Lower leg skin (tissue), 4 donors: Measurements from ENCODE around the gene DGKA. TPM values are rescaled to one million over a fixed set of nuclear protein-coding genes. Genes with fewer than 3 reads are reported as not detected.
A peak's percentile ranks its signal among the peaks of the same experiment; 100 is the strongest.

Source experiments
- DNase-seq, 2 donors: peaks; one replicate each; pipeline ENCODE4 v3.0.0-alpha.2; 2019; ENCODE audit warnings: low spot score in 2 of 2
- H3K4me3 ChIP-seq: fragments of 200-600 bp; sonication (generic); 2 replicates; pipeline ENCODE4 v1.5.1; 2017; ENCODE audit warnings: mild to moderate bottlenecking, low read depth; ENCODE audit not compliant: poor library complexity, severe bottlenecking
- POLR2A ChIP-seq, 2 donors: fragments of 450-650 bp; IDR thresholded peaks; one replicate each; pipeline ENCODE4 v1.6.1; 2016 to 2017; ENCODE audit warnings: antibody characterized with exemption in 2 of 2, mild to moderate bottlenecking in 1 of 2, moderate library complexity in 1 of 2
- WGBS, 2 donors: methylation state at CpG; one replicate each; pipeline ENCODE4 v1.1.5; 2018; 5-methylcytosine and 5-hydroxymethylcytosine counted together
- intact Hi-C: fragments of 100-400 bp; cut with DNase I; formaldehyde crosslinking; loops from one replicate; pipeline ENCODE4 v1.15.0; 2023; ENCODE audit warnings: low total_unique reads
- total RNA-seq, 4 donors: library from RNA; depleted of rRNA; stranded (reverse); fragments of >200 nt; gene quantifications; one replicate each; pipeline ENCODE4 v1.1.0, GENCODE V29; 2016
- TF ChIP-seq, protein P1 (sequence below), 3 donors: fragments of 450-650 bp; IDR thresholded peaks; one replicate each; pipeline ENCODE4 v1.5.1; 2016; ENCODE audit warnings: antibody characterized with exemption in 3 of 3, mild to moderate bottlenecking in 3 of 3, moderate library complexity in 2 of 3

Gene DGKA
- total RNA-seq, 4 donors from 2014 or later = 139 to 354 (median 176) TPM

DNA sequence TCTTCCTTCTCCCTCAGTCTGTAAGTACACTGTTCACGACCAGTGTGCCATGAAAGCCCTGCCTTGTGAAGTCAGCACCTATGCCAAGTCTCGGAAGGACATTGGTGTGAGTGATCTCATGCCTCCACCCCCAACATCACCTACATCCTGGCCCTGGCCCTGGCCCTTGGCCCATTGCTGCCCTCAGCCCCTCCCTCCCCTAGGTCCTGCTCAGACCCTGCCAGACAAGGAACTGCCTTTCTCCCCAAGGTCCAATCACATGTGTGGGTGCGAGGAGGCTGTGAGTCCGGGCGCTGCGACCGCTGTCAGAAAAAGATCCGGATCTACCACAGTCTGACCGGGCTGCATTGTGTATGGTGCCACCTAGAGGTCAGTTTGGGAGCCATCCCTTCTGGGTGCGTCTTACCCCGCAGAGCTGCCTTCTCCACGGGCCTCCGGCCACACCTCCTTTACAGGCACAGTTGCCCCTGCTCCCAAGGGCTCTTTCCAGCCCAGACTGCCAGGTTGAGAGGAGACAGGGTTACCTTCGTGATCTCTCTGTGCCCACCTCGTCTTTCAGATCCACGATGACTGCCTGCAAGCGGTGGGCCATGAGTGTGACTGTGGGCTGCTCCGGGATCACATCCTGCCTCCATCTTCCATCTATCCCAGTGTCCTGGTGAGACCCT is 9.2 kb downstream of the DGKA start:
- intact Hi-C loops = loop anchor here (5.0 kb wide), 1 partner anchor 203 kb away; no protein-coding TSS in a partner anchor

DNA sequence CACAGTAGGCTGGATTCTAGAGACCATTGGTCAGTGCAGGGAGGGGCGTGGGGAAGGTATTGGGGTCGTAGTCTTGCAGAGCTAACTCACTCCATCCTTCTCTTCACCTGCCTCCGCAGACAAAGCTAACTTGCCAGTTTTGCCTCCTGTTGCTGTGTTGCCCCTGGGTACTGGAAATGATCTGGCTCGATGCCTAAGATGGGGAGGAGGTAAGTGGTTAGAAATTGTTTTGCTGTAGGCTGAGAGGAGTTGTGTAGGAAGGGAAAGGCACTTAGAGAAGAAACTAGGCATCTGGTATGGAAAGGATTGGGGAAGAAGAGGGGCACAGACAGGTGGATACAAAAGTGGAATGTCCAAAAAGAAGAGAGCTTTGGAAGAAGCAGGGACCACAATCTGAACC is 11.1 kb downstream of the DGKA start:
- TF ChIP-seq POLR2A (IDR thresholded peaks at IDR 0.05) = no peak
- TF ChIP-seq, protein P1, sequence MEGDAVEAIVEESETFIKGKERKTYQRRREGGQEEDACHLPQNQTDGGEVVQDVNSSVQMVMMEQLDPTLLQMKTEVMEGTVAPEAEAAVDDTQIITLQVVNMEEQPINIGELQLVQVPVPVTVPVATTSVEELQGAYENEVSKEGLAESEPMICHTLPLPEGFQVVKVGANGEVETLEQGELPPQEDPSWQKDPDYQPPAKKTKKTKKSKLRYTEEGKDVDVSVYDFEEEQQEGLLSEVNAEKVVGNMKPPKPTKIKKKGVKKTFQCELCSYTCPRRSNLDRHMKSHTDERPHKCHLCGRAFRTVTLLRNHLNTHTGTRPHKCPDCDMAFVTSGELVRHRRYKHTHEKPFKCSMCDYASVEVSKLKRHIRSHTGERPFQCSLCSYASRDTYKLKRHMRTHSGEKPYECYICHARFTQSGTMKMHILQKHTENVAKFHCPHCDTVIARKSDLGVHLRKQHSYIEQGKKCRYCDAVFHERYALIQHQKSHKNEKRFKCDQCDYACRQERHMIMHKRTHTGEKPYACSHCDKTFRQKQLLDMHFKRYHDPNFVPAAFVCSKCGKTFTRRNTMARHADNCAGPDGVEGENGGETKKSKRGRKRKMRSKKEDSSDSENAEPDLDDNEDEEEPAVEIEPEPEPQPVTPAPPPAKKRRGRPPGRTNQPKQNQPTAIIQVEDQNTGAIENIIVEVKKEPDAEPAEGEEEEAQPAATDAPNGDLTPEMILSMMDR (IDR thresholded peaks at IDR 0.05) = no peak
- intact Hi-C loops = loop anchor here (5.0 kb wide), 1 partner anchor 205 kb away; no protein-coding TSS in a partner anchor
- WGBS, 2 donors = 50 to 51% methylated on average over 4 of the region's 4 CpGs
- H3K4me3 ChIP-seq = no peak overlapping the region
- no peak for DNase-seq

More for the DNA sequence above, 9.2 kb downstream of the DGKA start:
- H3K4me3 ChIP-seq = no peak overlapping the region
- 15% methylated on average over 18 of the region's 18 CpGs for WGBS, 2 donors
- peak; percentile 85 to 97 for DNase-seq
- TF ChIP-seq, protein P1 (IDR thresholded peaks at IDR 0.05) = peak in 1 of 3 donors; percentile 84
- TF ChIP-seq POLR2A (IDR thresholded peaks at IDR 0.05) = no peak

DNA sequence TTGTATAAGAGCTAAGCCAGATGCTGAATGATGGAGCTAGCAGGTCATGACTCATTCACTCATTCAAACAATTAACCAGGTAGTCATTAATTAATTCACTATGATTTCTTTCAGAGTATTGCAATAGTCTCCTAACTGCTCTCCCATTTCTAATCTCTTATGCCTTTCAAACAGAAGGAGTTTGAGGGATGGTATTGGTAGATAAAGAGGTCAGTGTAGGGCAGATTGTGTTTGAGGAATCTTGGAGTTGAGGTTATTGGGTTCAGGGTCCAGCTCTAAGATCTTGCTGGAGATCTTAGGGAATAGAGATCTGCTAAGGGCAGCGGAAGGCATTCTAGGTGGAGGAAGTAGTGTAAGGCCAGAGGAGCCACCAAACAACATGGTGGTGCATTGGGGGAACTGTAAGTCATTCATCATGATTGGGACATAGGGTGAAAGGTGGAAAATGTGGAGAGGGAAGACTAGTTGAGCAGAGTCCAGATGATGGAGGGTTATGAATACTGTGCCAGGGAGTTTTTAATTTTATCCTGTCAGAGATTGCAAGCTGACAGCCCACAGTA is 11.7 kb downstream of the DGKA start:
- DNase-seq = no peak
- WGBS, 2 donors = 81 to 97% methylated on average over 1 of the region's 1 CpG
- no peak for TF ChIP-seq POLR2A (IDR thresholded peaks at IDR 0.05)
- TF ChIP-seq, protein P1 (IDR thresholded peaks at IDR 0.05) = no peak
- no peak overlapping the region for H3K4me3 ChIP-seq
- intact Hi-C loops = loop anchor here (5.0 kb wide), 1 partner anchor 205 kb away; no protein-coding TSS in a partner anchor

DNA sequence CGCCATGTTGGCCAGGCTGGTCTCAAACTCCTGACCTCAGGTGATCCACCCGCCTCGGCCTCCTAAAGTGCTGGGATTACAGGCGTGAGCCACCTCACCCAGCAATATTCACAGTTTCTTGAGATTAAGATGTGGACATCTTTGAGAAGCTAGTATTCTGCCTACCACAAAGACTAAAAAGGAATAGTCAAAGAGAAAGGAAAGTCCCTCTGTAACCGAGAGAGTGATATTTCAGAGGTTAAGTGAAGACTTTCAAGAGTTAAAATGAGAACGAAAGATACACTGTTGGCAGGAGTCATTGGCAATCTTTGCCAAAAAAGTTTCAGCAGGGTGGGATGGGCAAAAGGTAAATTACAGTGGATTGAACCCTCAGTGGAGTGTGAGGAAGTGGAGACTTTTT is 15.6 kb downstream of the DGKA start:
- WGBS, 2 donors = 87 to 89% methylated on average over 6 of the region's 6 CpGs
- no peak for DNase-seq
- H3K4me3 ChIP-seq = no peak overlapping the region
- TF ChIP-seq, protein P1 (IDR thresholded peaks at IDR 0.05) = no peak
- intact Hi-C loops = no loop called here

DNA sequence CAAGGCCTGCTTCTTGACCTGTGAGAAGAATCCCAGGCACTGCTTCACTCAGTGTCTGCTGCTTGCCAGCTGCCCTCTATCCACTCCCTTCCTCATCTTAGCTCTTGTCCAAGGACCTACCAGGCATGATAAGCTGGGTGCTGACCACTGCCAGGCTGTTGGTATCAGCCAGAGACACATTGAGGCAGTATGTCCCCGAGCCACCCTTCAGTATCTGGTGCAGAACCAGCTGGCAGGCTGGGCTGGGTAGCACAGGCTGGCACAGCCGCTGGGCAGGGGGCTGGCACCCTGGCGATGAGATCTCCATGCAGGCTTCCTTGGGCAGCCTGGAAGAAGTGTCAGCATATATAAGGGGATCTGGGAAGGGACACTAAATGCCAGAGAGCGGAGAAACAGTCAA is 24.4 kb downstream of the DGKA start:
- 69 to 74% methylated on average over 3 to 4 of the region's 4 CpGs for WGBS, 2 donors
- intact Hi-C loops = no loop called here
- DNase-seq = no peak
- H3K4me3 ChIP-seq = no peak overlapping the region
- TF ChIP-seq POLR2A (IDR thresholded peaks at IDR 0.05) = no peak
- TF ChIP-seq, protein P1 (IDR thresholded peaks at IDR 0.05) = no peak
